GM19324 (cell line): Measurements from ENCODE around the gene CACNA2D3.
"Not testable (repeated sequence)": the region's sequence is repeated elsewhere in the genome, so short reads cannot be mapped to it uniquely, and the experiment has no call there.

Experiments
- ATAC-seq: cut with Tn5 transposase; IDR thresholded peaks from one replicate; pipeline ENCODE4 v1.9.1; 2021; ENCODE audit warnings: mild to moderate bottlenecking, moderate library complexity; ENCODE audit not compliant: unreplicated experiment, low FRiP score

CACNA2D3 gene

GRCh38 chr3:54122324-54123002, at the start of gene CACNA2D3:
CACNA2D3 (plus strand) TSS chr3:54122552.
- no peak for ATAC-seq

DNA sequence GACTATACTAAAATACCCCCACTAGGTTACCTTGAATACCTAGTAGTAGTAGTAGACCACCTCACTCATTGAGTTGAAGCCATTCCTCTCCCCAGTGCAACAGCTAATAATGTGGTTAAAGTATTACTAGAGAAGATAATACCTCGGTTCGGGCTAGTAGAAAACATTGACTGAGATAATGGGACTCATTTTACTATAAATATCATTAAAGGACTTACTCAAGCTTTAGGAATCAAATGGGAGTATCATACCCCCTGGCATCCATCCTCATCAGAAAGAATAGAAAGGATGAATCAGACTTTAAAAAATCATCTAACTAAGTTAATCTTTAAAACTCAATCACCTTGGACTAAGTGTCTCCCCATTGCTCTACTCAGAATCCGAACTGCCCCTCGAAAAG, 49.0 kb upstream of the CACNA2D3 start:
- ATAC-seq, result no peak

GRCh38 chr3:54079314-54079713, 43.0 kb upstream of the CACNA2D3 start:
- ATAC-seq, result no peak

DNA sequence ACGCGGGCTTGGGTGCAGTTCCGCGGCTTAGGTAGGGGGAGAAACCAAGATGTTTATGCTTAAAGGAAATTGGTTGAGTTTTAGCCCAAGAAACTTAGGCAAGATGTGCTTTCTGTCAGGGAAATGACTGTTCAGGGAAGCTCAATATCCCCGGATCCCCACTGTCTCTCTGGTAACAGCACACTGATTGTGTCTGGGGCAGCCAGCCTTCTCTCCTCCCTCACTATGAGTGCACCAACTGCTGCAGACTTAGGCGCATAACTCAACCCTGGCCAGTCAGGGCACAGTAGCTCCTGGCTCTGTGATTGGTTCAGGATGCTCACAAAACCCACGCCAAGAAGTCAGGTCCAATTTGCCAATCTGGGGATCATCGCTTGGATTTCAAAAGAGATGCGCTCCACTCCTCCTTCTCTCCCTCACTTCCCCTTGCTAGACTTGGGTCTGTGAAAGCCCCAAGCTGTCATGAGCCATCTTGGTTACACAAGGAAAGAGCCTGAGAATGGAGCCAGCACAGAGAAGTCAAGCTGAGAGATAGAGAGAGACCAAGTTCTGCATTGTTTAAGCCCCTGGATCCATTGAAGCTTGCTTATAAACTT, 42.5 kb upstream of the CACNA2D3 start:
- no peak for ATAC-seq

DNA sequence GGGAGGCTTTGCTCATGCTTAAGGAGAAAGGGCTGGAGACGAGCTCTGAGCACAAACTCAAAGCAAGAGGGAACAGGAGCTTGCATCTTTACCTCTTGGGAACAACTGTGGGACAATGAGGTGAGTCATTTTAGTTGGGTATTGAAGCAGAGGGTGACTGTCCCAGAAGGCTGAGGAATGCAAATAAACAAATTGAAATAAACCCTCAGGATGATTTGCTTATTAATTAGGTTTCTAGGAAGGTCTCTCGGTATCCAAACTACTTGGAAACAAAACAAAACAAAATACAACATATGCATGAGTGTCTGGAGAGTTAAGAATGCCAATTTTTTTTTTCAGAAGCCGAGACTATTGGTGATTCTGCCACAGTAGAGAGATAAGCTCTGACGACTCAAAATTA, 38.4 kb upstream of the CACNA2D3 start:
- no peak for ATAC-seq

- no peak for ATAC-seq
Observed at GRCh38 chr3:54085936-54086335, 36.4 kb upstream of the CACNA2D3 start.

- no peak for ATAC-seq
Observed at GRCh38 chr3:54086652-54087405, 35.5 kb upstream of the CACNA2D3 start.

DNA sequence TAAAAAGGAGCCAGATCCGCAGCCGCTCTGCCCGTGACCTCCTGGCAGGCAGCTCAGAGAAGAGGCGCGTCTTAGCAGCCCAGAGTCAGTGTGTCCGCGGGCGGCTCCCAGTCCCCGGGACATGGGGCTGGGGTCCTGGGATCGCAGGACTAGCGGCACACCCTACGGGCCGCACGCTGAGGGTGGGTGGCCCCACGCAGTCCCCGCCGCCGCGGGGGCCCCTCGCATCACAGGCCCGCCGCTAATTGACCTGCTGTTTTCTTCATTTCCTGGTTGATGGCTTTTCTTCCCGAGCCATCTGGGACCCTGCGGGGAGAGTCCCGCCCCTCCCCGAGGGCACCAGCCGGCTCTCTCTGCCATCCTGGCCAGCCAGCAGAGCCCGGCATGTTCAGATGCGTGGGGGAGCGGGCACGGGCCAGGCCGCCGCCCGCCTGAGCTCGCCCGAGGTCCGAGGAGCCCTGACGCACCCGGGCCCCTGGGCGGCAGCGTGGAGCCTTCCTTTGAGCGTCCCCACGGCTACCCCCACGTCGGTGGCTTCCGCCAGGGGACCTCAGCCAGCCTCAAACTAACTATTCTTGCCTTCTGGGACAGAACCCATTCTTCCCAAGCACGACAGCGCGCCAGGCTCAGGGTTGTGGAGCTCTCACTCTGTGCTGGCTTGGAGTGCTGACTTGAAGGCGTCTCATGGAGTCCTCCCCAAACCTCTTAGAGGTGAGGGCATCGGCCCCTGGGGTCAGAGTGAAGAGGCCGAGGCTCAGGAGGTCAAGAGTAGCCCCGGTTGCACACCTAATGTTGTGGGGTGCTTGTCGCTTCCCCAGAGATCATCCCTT, 34.6 kb upstream of the CACNA2D3 start:
- ATAC-seq, result no peak

GRCh38 chr3:54093491-54094248, 28.7 kb upstream of the CACNA2D3 start:
- ATAC-seq, result no peak

DNA sequence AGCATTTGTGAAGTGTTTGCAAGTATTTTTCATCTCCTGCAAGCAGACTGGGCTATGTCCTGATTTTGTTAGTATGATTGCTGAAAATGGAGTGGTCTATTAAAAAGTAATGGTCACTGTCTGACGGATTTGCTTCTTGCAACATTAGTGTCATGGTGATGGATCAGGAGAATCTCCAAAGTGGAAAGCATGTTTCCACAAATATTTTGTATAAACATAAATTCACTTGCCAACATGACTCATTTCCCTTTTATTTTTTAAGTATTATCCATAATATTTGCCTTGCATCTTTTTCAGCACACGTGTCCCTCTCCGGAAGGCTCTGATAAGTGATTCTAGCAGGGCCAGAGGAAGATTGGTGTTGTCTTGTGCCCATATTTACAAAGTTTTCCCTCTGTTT, 27.4 kb upstream of the CACNA2D3 start:
- no peak for ATAC-seq

DNA sequence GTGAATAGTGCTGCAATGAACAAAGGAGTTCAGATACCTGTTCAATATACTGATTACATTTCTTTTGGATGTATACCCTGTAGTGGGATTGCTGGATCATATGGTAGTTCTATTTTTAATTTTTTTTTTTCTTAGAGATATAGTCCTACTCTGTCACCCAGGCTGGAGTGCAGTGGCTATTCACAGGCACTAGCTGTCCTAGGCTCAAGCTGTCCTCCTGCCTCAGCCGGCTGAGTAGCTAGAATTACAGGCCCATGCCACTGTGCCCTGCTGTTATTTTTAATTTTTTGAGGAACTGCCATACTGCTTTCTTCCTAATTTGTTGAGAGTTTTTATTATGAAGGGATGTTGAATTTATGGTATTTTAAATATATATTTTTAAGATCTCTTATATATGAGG, 23.0 kb upstream of the CACNA2D3 start:
- ATAC-seq, result no peak

DNA sequence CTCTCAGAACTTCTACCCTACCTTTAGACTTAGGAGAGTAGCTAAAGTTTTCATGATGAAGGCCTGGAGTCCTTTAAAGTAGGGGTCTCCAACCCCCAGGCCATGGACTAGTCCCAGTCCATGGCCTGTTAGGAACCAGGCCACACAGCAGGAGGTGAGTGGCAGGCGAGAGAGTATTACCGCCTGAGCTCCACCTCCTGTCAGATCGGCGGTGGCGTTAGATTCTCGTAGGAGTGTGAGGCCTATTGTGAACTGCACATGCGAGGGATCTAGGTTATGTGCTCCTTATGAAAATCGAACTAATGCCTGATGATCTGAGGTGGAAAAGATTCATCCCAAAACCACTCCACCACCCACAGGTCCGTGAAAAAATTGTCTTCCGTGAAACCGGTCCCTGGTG, 18.3 kb upstream of the CACNA2D3 start:
- no peak for ATAC-seq

GRCh38 chr3:54116129-54116528, 6.2 kb upstream of the CACNA2D3 start:
- not testable (repeated sequence) for ATAC-seq

- no peak for ATAC-seq
Observed at GRCh38 chr3:54120657-54121413, 1.5 kb upstream of the CACNA2D3 start.

GRCh38 chr3:54121414-54122323, 683 bp upstream of the CACNA2D3 start:
- no peak for ATAC-seq

GRCh38 chr3:54123003-54123775, 837 bp downstream of the CACNA2D3 start:
- no peak for ATAC-seq

DNA sequence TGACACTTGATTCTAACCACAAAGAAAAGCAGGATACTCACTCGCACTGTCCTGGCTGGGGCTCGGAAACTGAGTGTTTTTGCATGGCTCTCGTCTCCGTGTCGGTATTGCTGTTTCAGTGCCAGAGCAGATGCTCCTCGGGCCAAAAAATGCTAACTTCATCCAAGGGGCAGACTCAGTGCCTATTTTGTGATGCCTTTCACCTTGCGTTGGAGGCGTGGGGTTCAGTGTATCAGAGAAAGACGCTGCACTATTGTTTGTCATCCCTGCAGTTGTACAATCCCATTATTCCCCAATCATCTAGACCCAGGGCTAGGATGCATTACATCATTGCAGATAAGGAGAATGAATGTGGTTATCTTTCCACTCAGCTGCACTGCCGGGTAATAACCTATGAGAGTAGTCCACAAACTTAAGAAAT, 1.4 kb downstream of the CACNA2D3 start:
- ATAC-seq, result no peak

DNA sequence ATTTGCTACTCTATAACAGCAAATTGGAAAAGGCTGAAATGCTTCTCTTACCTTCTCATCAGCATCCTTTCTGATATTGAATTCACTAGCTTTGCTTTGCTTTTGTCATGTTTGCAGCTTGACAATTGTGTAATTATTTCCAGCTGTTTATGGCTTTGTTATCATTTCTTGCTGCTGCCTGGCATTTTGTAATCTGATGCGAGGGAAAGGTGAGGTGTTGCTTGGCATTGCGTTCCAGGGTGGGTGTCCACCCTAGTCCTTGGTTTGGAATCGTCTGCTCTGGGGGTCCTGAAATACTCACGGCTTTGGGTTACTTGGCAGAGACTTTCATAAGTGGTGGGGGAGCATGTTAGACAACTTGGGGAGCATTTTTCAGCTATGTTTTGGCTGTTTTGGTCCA, 2.9 kb downstream of the CACNA2D3 start:
- no peak for ATAC-seq
